ENCODE data around the gene COBLL1. TPM values are rescaled to one million over a fixed set of nuclear protein-coding genes. Genes with fewer than 3 reads are reported as not detected.
A peak's percentile ranks its signal among the peaks of the same experiment; 100 is the strongest.
"Not testable (repeated sequence)": the region's sequence is repeated elsewhere in the genome, so short reads cannot be mapped to it uniquely, and the experiment has no call there.

COBLL1 gene
- total RNA-seq, 1 donor from 2014 or later: 89.4 TPM

DNA sequence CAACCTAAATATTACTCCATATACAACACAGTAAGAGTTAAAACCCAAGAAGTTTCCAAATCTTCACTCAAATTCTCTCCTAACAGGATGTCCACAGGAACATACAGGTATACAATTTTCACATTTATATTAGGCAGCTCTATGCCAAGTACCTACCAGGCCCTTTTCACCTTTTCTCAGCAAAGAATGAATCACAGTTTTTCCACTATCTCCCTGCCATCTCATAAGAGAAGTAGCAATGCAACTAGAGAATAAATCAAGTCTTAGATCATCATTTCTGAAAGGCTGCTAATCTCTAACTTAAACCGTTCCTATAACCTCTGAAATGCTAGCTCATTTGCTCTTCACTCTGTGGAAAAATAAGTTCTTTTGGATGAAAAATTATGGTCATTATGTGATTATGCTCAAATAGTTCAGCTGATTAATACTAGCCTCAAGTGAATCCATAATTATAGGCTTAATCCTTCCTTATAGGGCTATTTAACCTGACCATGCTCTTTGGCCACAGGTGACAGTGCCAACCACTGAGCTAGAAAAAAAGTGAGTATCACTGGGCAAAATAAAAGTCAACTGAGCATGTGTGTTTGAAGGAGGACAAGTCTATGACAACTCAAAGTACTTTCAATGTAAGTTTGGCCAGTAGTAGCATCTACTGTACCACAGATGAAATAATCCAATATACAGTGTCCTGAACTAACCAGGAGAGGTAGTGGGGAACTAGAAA, 79.7 kb downstream of the COBLL1 start:
- Histone ChIP-seq H3K4me1 (peaks cover 10% of the 10 kb centered on the region), H3K27ac (no peak overlapping the region), H3K9me3 (no peaks in the 10 kb centered on the region), H3K36me3 (no peaks in the 10 kb centered on the region), H3K27me3 (ENCODE audit: low read depth) (no peaks in the 10 kb centered on the region), H3K4me3 (no peak overlapping the region)
- ATAC-seq (no peak), DNase-seq (no peak)
- intact Hi-C loops (cut with DNase I): no loop called here
- no peak for TF ChIP-seq CTCF (IDR thresholded peaks at IDR 0.05)

DNA sequence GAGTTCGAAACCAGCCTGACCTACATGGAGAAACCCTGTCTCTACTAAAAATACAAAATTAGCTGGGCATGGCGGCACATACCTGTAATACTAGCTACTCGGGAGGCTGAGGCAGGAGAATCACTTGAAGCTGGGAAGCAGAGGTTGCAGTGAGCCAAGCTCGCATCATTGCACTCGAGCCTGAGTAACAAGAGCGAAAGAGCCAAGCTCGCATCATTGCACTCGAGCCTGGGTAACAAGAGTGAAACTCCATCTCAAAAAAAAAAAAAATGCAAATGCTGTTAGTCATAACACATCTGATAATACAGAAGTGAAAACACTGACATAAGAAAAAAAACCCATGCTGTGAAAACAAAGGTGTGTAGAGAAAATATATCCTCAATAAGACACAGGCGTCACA, 80.4 kb downstream of the COBLL1 start:
- H3K4me3 ChIP-seq; H3K9me3 ChIP-seq; DNase-seq; ATAC-seq; H3K36me3 ChIP-seq; intact Hi-C loops (cut with DNase I); H3K27me3 ChIP-seq (ENCODE audit: low read depth); H3K27ac ChIP-seq: not testable (repeated sequence)
- H3K4me1 ChIP-seq: peaks cover 10% of the 10 kb centered on the region

GRCh38 chr2:164760179-164760578, 81.4 kb downstream of the COBLL1 start:
- Histone ChIP-seq H3K9me3 (no peaks in the 10 kb centered on the region), H3K4me1 (peaks cover 10% of the 10 kb centered on the region), H3K27me3 (ENCODE audit: low read depth) (no peaks in the 10 kb centered on the region), H3K4me3 (no peak overlapping the region), H3K36me3 (no peaks in the 10 kb centered on the region), H3K27ac (no peak overlapping the region)
- DNase-seq (no peak), ATAC-seq (no peak)
- intact Hi-C loops (cut with DNase I): no loop called here
- no peak for TF ChIP-seq CTCF (IDR thresholded peaks at IDR 0.05)

DNA sequence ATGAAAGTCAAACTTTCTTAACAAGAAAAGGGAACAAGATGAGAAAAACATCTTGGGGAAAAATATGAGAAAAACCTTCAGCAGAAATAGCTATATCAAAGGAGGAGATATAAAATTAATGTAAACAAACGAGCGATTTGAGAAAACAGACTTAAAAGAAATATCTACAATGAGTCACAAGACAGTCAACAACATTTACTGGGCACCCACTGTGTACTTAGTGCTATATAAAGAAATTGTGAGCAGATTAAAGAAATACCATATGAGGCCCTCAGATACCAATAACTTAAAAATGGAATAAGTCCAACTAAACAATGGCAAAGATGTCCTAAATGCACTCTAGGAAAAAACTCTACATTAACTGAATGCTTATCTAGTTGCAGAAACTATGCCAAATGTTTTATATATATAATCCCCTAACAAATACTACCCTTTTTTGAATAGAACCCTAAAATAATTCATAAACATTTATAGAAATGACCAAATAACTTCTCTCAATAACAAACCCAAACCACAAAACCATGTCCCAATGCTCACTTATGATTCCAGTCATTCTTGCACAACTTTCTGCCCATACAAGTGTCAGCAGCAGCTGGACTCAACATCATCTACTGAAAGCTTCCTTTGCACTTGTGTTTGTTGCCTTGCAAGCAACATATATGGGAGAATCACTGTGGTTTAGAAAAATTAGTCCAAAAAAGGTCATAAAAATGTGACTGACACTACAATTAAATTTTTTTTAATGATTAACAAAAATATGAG, 83.5 kb downstream of the COBLL1 start:
- Histone ChIP-seq H3K36me3 (no peaks in the 10 kb centered on the region), H3K9me3 (no peaks in the 10 kb centered on the region), H3K27me3 (ENCODE audit: low read depth) (no peaks in the 10 kb centered on the region), H3K4me3 (no peak overlapping the region), H3K27ac (peak overlapping the region; percentile 25), H3K4me1 (peaks cover 10% of the 10 kb centered on the region)
- ATAC-seq: peak in 1 of 2 donors; percentile 57
- no peak for DNase-seq
- intact Hi-C loops (cut with DNase I): no loop called here
- no peak for TF ChIP-seq CTCF (IDR thresholded peaks at IDR 0.05)

- H3K4me3 ChIP-seq: no peak overlapping the region
- H3K4me1 ChIP-seq: peaks cover 10% of the 10 kb centered on the region
- no peak overlapping the region for H3K27ac ChIP-seq
- H3K36me3 ChIP-seq: no peaks in the 10 kb centered on the region
- DNase-seq (no peak), ATAC-seq (no peak)
- intact Hi-C loops (cut with DNase I): no loop called here
- TF ChIP-seq CTCF (IDR thresholded peaks at IDR 0.05): no peak
- H3K9me3 ChIP-seq: no peaks in the 10 kb centered on the region
- H3K27me3 ChIP-seq (ENCODE audit: low read depth): no peaks in the 10 kb centered on the region
Observed at GRCh38 chr2:164756773-164757172, 84.8 kb downstream of the COBLL1 start.

- no peak for TF ChIP-seq CTCF (IDR thresholded peaks at IDR 0.05)
- Histone ChIP-seq H3K36me3 (no peaks in the 10 kb centered on the region), H3K4me3 (no peak overlapping the region), H3K27ac (no peak overlapping the region), H3K4me1 (peaks cover 10% of the 10 kb centered on the region), H3K9me3 (no peaks in the 10 kb centered on the region), H3K27me3 (ENCODE audit: low read depth) (no peaks in the 10 kb centered on the region)
- DNase-seq (no peak), ATAC-seq (no peak)
- intact Hi-C loops (cut with DNase I): no loop called here
Observed at GRCh38 chr2:164755952-164756351, 85.7 kb downstream of the COBLL1 start.

Data from lower lobe of right lung (tissue), 2 donors.